B cell (primary cell): ENCODE data around the gene HIPK2. TPM values are rescaled to one million over a fixed set of nuclear protein-coding genes. Genes with fewer than 3 reads are reported as not detected.

Source experiments
- ATAC-seq: fragments of 200-7000 bp; cut with Tn5 transposase; one replicate; pipeline ENCODE4 v1.10.0; 2021; ENCODE audit warnings: low read depth, mild to moderate bottlenecking, moderate number of reproducible peaks, moderate library complexity
- CTCF ChIA-PET: fragments of 350-600 bp; sonication (Branson Sonifier 250); formaldehyde crosslinking; loops from one replicate; lab custom pipeline; 2021; ENCODE audit warnings: antibody characterized with exemption, inconsistent platforms; lab: Charles Lee
- POLR2A ChIA-PET: fragments of 350-600 bp; sonication (Branson Sonifier 250); formaldehyde crosslinking; loops from one replicate; lab custom pipeline; 2021; ENCODE audit warnings: antibody characterized with exemption; lab: Charles Lee
- DNase-seq: peaks from one replicate; pipeline ENCODE4 v3.0.0; 2013
- H2AFZ ChIP-seq: 2 replicates; pipeline ENCODE4 v1.6.1; 2012; ENCODE audit warnings: mild to moderate bottlenecking, low read depth, low read length; ENCODE audit not compliant: insufficient read depth, poor library complexity, severe bottlenecking
- H3K27ac ChIP-seq, 2 donors: 1 replicate in 1 of 2; 2 replicates in 1 of 2; pipeline ENCODE4 v1.5.1; 2012 to 2013; ENCODE audit warnings: low read length in 2 of 2, mild to moderate bottlenecking in 2 of 2, moderate library complexity in 1 of 2
- H3K27me3 ChIP-seq, 4 experiments: fragments of 200-600 bp in 1 of 4; sonication (generic) in 1 of 4; replicated peaks in 1 of 4; 1 replicate in 2 of 4; 2 replicates in 2 of 4; pipeline versions ENCODE4 v1.6.1 to v1.7.0; 2013 to 2016; ENCODE audit warnings: low read length in 3 of 4, mild to moderate bottlenecking in 2 of 4, mixed read lengths in 1 of 4, moderate library complexity in 1 of 4; ENCODE audit not compliant: insufficient read depth in 4 of 4, control insufficient read depth in 3 of 4; ENCODE audit errors: control extremely low read depth in 1 of 4
- H3K36me3 ChIP-seq, 2 experiments: replicated peaks in 1 of 2; 1 replicate in 1 of 2; 2 replicates in 1 of 2; pipeline versions ENCODE4 v1.6.1 to v1.7.1; 2013; ENCODE audit warnings: low read length in 1 of 2; ENCODE audit not compliant: insufficient read depth in 2 of 2, control insufficient read depth in 1 of 2; ENCODE audit errors: control extremely low read depth in 1 of 2, extremely low read depth in 1 of 2
- H3K4me1 ChIP-seq, 2 donors: fragments of 200-600 bp in 1 of 2; sonication (generic) in 1 of 2; 1 replicate in 1 of 2; 2 replicates in 1 of 2; pipeline versions ENCODE4 v1.5.1 to v1.6.1; 2013 to 2017; ENCODE audit warnings: low read length in 2 of 2; ENCODE audit not compliant: control insufficient read depth in 2 of 2, insufficient read depth in 2 of 2
- H3K4me2 ChIP-seq: replicated peaks from 2 replicates; pipeline ENCODE3; 2012; ENCODE audit warnings: mild to moderate bottlenecking, low read depth, low read length; ENCODE audit not compliant: poor library complexity, severe bottlenecking
- H3K4me3 ChIP-seq, 5 experiments: fragments of 200-600 bp in 1 of 5; sonication (generic) in 1 of 5; 1 replicate in 3 of 5; 2 replicates in 2 of 5; pipeline versions ENCODE4 v1.5.1 to v1.7.0; 2011 to 2016; ENCODE audit warnings: low read length in 4 of 5, mild to moderate bottlenecking in 4 of 5, low read depth in 2 of 5, control low read depth in 1 of 5, moderate library complexity in 1 of 5; ENCODE audit not compliant: insufficient read depth in 1 of 5; ENCODE audit errors: control extremely low read depth in 1 of 5, extremely low read depth in 1 of 5
- H3K79me2 ChIP-seq: fragments of 200-600 bp; sonication (generic); one replicate; pipeline ENCODE4 v1.6.0; 2016; ENCODE audit warnings: low read length; ENCODE audit not compliant: control insufficient read depth, insufficient read depth
- H3K9ac ChIP-seq: fragments of 200-600 bp; sonication (generic); 2 replicates; pipeline ENCODE4 v1.6.1; 2017; ENCODE audit warnings: mild to moderate bottlenecking, low read length, moderate library complexity
- H3K9me3 ChIP-seq, 3 donors: one replicate each; pipeline versions ENCODE4 v1.6.1 to v1.7.1; 2013; ENCODE audit warnings: low read length in 2 of 3; ENCODE audit not compliant: control insufficient read depth in 2 of 3, insufficient read depth in 1 of 3; ENCODE audit errors: control extremely low read depth in 1 of 3
- H4K20me1 ChIP-seq: 2 replicates; pipeline ENCODE4 v1.6.0; 2012; ENCODE audit warnings: mild to moderate bottlenecking, low read length; ENCODE audit not compliant: insufficient read depth, control insufficient read depth, poor library complexity, severe bottlenecking
- H3K27ac Mint-ChIP-seq: one replicate; pipeline ENCODE4 v1.8.0; 2021; ENCODE audit warnings: mixed read lengths
- H3K27me3 Mint-ChIP-seq: one replicate; pipeline ENCODE4 v1.8.0; 2021; ENCODE audit warnings: mixed read lengths
- H3K4me1 Mint-ChIP-seq: one replicate; pipeline ENCODE4 v1.8.0; 2021; ENCODE audit warnings: mixed read lengths
- H3K4me3 Mint-ChIP-seq: one replicate; pipeline ENCODE4 v1.8.0; 2021; ENCODE audit warnings: mixed read lengths
- H3K9me3 Mint-ChIP-seq: one replicate; pipeline ENCODE4 v1.8.0; 2022; ENCODE audit warnings: mixed read lengths; ENCODE audit not compliant: insufficient read depth
- CTCF ChIP-seq: fragments of 200-600 bp; IDR thresholded peaks from one replicate; pipeline ENCODE4 v1.8.0; 2022; ENCODE audit warnings: antibody characterized with exemption, mild to moderate bottlenecking
- EZH2 ChIP-seq: IDR thresholded peaks from 2 replicates; pipeline ENCODE4 v1.6.1; 2012; ENCODE audit warnings: borderline replicate concordance, low read depth, mild to moderate bottlenecking, moderate library complexity, low read length; ENCODE audit not compliant: insufficient read depth, poor library complexity, severe bottlenecking
- WGBS: methylation state at CpG from one replicate; pipeline ENCODE4 v1.1.5; 2013; ENCODE audit warnings: missing lambda C conversion rate; ENCODE audit not compliant: insufficient coverage; 5-methylcytosine and 5-hydroxymethylcytosine counted together
- intact Hi-C: fragments of 100-400 bp; cut with micrococcal nuclease; formaldehyde crosslinking; loops from one replicate; pipeline ENCODE4 v1.10.0; 2022
- polyA plus RNA-seq: library from polyadenylated mRNA; depleted of rRNA; stranded (reverse); fragments of >200 nt; gene quantifications from 2 replicates; pipeline ENCODE4 v1.2.3, GENCODE V29; 2012
- total RNA-seq, 2 donors: library from RNA; stranded (reverse); fragments of 120-200 nt in 1 of 2; gene quantifications; 1 replicate in 1 of 2; 2 replicates in 1 of 2; pipeline versions ENCODE4 v1.2.3 to v1.2.4, GENCODE V29; 2013 to 2022

HIPK2 gene
- total and polyA plus RNA-seq, 2 donors (not counting 1 experiment from before 2014, with no cell fraction given), result 6.8 to 58.2 TPM

GRCh38 chr7:139566736-139567646, 210.8 kb downstream of the HIPK2 start:
- Histone ChIP-seq H3K79me2 (no peaks in the 10 kb centered on the region), H3K4me2 (no peak overlapping the region), H3K4me1 (no peaks in the 10 kb centered on the region), H2AFZ (no peak overlapping the region), H3K9ac (no peak overlapping the region), H3K4me3 (no peak overlapping the region), H3K9me3 (no peaks in the 10 kb centered on the region), H4K20me1 (no peaks in the 10 kb centered on the region), H3K36me3 (no peaks in the 10 kb centered on the region), H3K27me3 (no peaks in the 10 kb centered on the region), H3K27ac (no peak overlapping the region)
- H3K9me3 Mint-ChIP-seq, result no peaks in the 10 kb centered on the region
- no peaks in the 10 kb centered on the region for H3K4me1 Mint-ChIP-seq
- no peak for TF ChIP-seq CTCF
- TF ChIP-seq EZH2, result no peak
- ATAC-seq (no peak), DNase-seq (no peak)
- no peak overlapping the region for H3K4me3 Mint-ChIP-seq
- H3K27ac Mint-ChIP-seq, result no peak overlapping the region
- no peaks in the 10 kb centered on the region for H3K27me3 Mint-ChIP-seq
- 100% methylated on average over 8 of the region's 15 CpGs for WGBS
- ChIA-PET POLR2A (no interaction called here), CTCF (no interaction called here)
- intact Hi-C loops, result no loop called here

- H3K4me1 ChIP-seq, result no peaks in the 10 kb centered on the region
- H3K4me3 ChIP-seq, result no peak overlapping the region
- 96% methylated on average over 4 of the region's 6 CpGs for WGBS
- ChIA-PET POLR2A (interaction anchor here (0.7 kb wide), 1 partner anchor 507 kb away, joined by 3 read pairs; no protein-coding TSS in a partner anchor), CTCF (no interaction called here)
- no peak overlapping the region for H2AFZ ChIP-seq
- no peaks in the 10 kb centered on the region for H3K9me3 ChIP-seq
- ATAC-seq (no peak), DNase-seq (no peak)
- Mint-ChIP-seq H3K4me1 (no peaks in the 10 kb centered on the region), H3K27ac (no peak overlapping the region), H3K9me3 (no peaks in the 10 kb centered on the region), H3K27me3 (no peaks in the 10 kb centered on the region), H3K4me3 (no peak overlapping the region)
- no peaks in the 10 kb centered on the region for H3K27me3 ChIP-seq
- no peak overlapping the region for H3K27ac ChIP-seq
- no peaks in the 10 kb centered on the region for H3K79me2 ChIP-seq
- H3K36me3 ChIP-seq, result no peaks in the 10 kb centered on the region
- H3K4me2 ChIP-seq, result no peak overlapping the region
- intact Hi-C loops, result no loop called here
- H4K20me1 ChIP-seq, result no peaks in the 10 kb centered on the region
- no peak overlapping the region for H3K9ac ChIP-seq
- TF ChIP-seq CTCF (no peak), EZH2 (no peak)
These were observed 211.7 kb downstream of the HIPK2 start for GRCh38 chr7:139566075-139566474.
